GM23338 (cell line): Measurements from ENCODE around the gene CSGALNACT2. TPM values are rescaled to one million over a fixed set of nuclear protein-coding genes. Genes with fewer than 3 reads are reported as not detected.

Source experiments
- ATAC-seq: fragments of 200-7000 bp; cut with Tn5 transposase; 3 replicates; pipeline ENCODE4 v1.9.1; 2020
- DNase-seq: peaks from one replicate; pipeline ENCODE4 v3.0.0-alpha.2; 2015; ENCODE audit warnings: low spot score
- H2AFZ ChIP-seq: fragments of 200-600 bp; sonication (generic); 2 replicates; pipeline ENCODE4 v1.8.0; 2016; ENCODE audit warnings: antibody characterized with exemption, mild to moderate bottlenecking, moderate library complexity
- H3F3A ChIP-seq: fragments of 200-600 bp; sonication (generic); replicated peaks from 2 replicates; pipeline ENCODE4 v1.8.0; 2017; ENCODE audit warnings: antibody characterized with exemption, mixed run types, low read depth
- H3K27ac ChIP-seq: fragments of 200-600 bp; sonication (generic); 2 replicates; pipeline ENCODE4 v1.6.1; 2016; ENCODE audit warnings: low read depth
- H3K27me3 ChIP-seq: fragments of 200-600 bp; sonication (generic); 2 replicates; pipeline ENCODE4 v1.8.0; 2016; ENCODE audit warnings: mild to moderate bottlenecking, mixed run types, moderate library complexity; ENCODE audit not compliant: insufficient read depth
- H3K36me3 ChIP-seq: fragments of 200-600 bp; sonication (generic); 2 replicates; pipeline ENCODE4 v1.8.0; 2016; ENCODE audit warnings: mild to moderate bottlenecking; ENCODE audit not compliant: insufficient read depth
- H3K4me1 ChIP-seq: fragments of 200-600 bp; sonication (generic); 2 replicates; pipeline ENCODE4 v1.8.0; 2016; ENCODE audit warnings: mild to moderate bottlenecking, moderate library complexity; ENCODE audit not compliant: insufficient read depth
- H3K4me2 ChIP-seq: fragments of 200-600 bp; sonication (generic); 2 replicates; pipeline ENCODE4 v1.7.1; 2017; ENCODE audit warnings: mixed run types
- H3K4me3 ChIP-seq: fragments of 200-600 bp; sonication (generic); 2 replicates; pipeline ENCODE4 v1.6.1; 2016; ENCODE audit warnings: mixed run types
- H3K79me2 ChIP-seq: fragments of 200-600 bp; sonication (generic); replicated peaks from 2 replicates; pipeline ENCODE4 v1.8.0; 2017; ENCODE audit warnings: mild to moderate bottlenecking; ENCODE audit not compliant: insufficient read depth
- H3K9me2 ChIP-seq: fragments of 200-600 bp; sonication (generic); 2 replicates; pipeline ENCODE4 v1.8.0; 2017; ENCODE audit not compliant: insufficient read depth
- H4K20me1 ChIP-seq: fragments of 200-600 bp; sonication (generic); replicated peaks from 2 replicates; pipeline ENCODE4 v1.8.0; 2017; ENCODE audit warnings: mild to moderate bottlenecking; ENCODE audit not compliant: insufficient read depth
- H3K27ac Mint-ChIP-seq: 2 replicates; pipeline ENCODE4 v1.8.0; 2020; ENCODE audit warnings: inconsistent platforms, mild to moderate bottlenecking, moderate library complexity, mixed read lengths
- H3K27me3 Mint-ChIP-seq: 3 replicates; pipeline ENCODE4 v1.8.0; 2022; ENCODE audit warnings: low read depth, mild to moderate bottlenecking, moderate library complexity, mixed read lengths, inconsistent platforms; ENCODE audit not compliant: insufficient read depth, poor library complexity
- H3K36me3 Mint-ChIP-seq: 3 replicates; pipeline ENCODE4 v1.8.0; 2021; ENCODE audit warnings: low read depth, mild to moderate bottlenecking, inconsistent platforms, moderate library complexity, mixed read lengths
- H3K4me1 Mint-ChIP-seq: 3 replicates; pipeline ENCODE4 v1.8.0; 2020; ENCODE audit warnings: mild to moderate bottlenecking, inconsistent platforms, mixed read lengths
- H3K4me3 Mint-ChIP-seq: 3 replicates; pipeline ENCODE4 v1.8.0; 2021; ENCODE audit warnings: moderate library complexity, mild to moderate bottlenecking, inconsistent platforms, mixed read lengths
- H3K9me3 Mint-ChIP-seq: 3 replicates; pipeline ENCODE4 v1.8.0; 2020; ENCODE audit warnings: moderate library complexity, mild to moderate bottlenecking, inconsistent platforms, mixed read lengths
- CREB1 ChIP-seq: fragments of 250-450 bp; sonication (Bioruptor Pico); IDR thresholded peaks from 2 replicates; pipeline ENCODE4 v1.5.0; 2020; ENCODE audit warnings: low read depth, mild to moderate bottlenecking, moderate library complexity
- EZH2 ChIP-seq: fragments of 200-600 bp; sonication (generic); IDR thresholded peaks from one replicate; pipeline ENCODE4 v1.8.0; 2017; ENCODE audit warnings: antibody characterized with exemption, mild to moderate bottlenecking, low read depth; ENCODE audit not compliant: unreplicated experiment
- EZH2phosphoT487 ChIP-seq: fragments of 200-600 bp; sonication (generic); IDR thresholded peaks from one replicate; pipeline ENCODE4 v1.8.1; 2018; ENCODE audit warnings: antibody characterized with exemption; ENCODE audit not compliant: unreplicated experiment
- JUNB ChIP-seq: IDR thresholded peaks from one replicate; pipeline ENCODE4 v1.6.1; 2016; ENCODE audit warnings: antibody characterized with exemption; ENCODE audit not compliant: unreplicated experiment
- POLR2AphosphoS5 ChIP-seq: IDR thresholded peaks from 2 replicates; pipeline ENCODE4 v1.6.1; 2016; ENCODE audit warnings: antibody characterized with exemption, low read depth
- STAT1 ChIP-seq: IDR thresholded peaks from one replicate; pipeline ENCODE4 v1.6.1; 2016; ENCODE audit warnings: antibody characterized with exemption; ENCODE audit not compliant: unreplicated experiment
- ZNF331 ChIP-seq: fragments of 250-450 bp; sonication (Bioruptor Pico); IDR thresholded peaks from 2 replicates; pipeline ENCODE4 v1.5.0; 2020; ENCODE audit warnings: low read depth, mild to moderate bottlenecking, moderate library complexity
- polyA plus RNA-seq: library from polyadenylated mRNA; unstranded; fragments of >200 nt; fragmentation: Nextera tagmentation; extraction: Ambion mirVana; gene quantifications from 2 replicates; pipeline ENCODE4 v1.2.1, GENCODE V29; 2016
- total RNA-seq: library from RNA; depleted of rRNA; stranded (reverse); fragments of >200 nt; shearing (Covaris generic); gene quantifications from 2 replicates; pipeline ENCODE4 v1.2.3, GENCODE V29; 2014
- TF ChIP-seq, protein P1 (sequence below), 2 experiments: fragments of 200-600 bp in 1 of 2; sonication (generic) in 1 of 2; conservative IDR thresholded peaks; 2 replicates each; pipeline versions ENCODE4 v1.5.1 to v1.6.1; 2016 to 2017; ENCODE audit warnings: antibody characterized with exemption in 2 of 2, low read depth in 2 of 2, mild to moderate bottlenecking in 2 of 2, moderate library complexity in 1 of 2

The CSGALNACT2 gene
- total and polyA plus RNA-seq, 2 experiments from 2014 or later, result 3.0 to 4.6 TPM

DNA sequence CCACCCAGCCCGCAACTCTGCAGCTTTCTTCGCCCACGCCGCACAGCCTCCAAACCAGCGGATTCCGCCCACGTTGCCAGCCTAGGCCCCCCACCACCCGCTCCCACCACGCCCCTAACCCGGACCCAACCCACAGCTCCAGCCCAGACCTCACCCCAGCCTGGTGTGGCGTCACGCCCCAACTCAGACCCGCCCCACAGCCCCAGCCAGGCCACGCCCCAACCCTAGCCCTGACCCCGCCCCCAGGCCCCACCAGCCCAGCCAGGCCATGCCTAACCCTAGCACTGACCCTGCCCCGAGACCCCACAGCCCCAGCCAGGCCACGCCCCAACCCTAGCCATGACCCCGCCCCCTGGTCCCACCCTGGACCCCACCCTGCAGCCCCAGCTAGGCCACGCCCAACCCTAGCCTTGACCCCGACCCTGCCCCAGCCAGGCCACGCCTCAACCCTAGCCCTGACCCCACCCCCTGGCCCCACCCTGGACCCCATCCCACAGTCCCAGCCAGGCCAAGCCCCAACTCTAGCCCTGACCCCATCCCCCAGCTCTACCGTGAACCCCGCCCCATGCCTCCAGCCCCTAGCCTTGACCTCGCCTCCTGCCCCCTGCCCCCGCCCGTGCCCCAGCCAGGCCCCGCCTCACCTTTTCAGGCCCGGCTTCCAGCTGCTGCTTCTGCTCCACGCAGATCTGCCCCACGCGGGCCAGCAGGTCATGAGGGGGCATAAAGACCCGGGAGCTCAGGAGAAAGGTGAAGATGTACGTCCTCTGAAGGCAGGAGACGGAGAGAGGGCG is 64.6 kb downstream of the CSGALNACT2 start:
- no peaks in the 10 kb centered on the region; the same call in 1 of the 2 replicates for H3K36me3 ChIP-seq
- peak overlapping the region; percentile 94 for H2AFZ ChIP-seq
- ATAC-seq (peak; percentile 71), DNase-seq (peak; percentile 94)
- H4K20me1 ChIP-seq, result peaks cover 6% of the 10 kb centered on the region; the same call in 1 of the 2 replicates
- no peaks in the 10 kb centered on the region for H3K27me3 ChIP-seq
- TF ChIP-seq STAT1 (no peak), CREB1 (CRISPR knock-in tag) (peak; percentile 43; the same call in 1 of the 2 replicates), POLR2AphosphoS5 (no peak), EZH2phosphoT487 (no peak)
- H3K27ac Mint-ChIP-seq, result no peak overlapping the region
- 0 out of 2 replicates have a peak overlapping the region, but pooled peaks have one; percentile 19 for H3K27ac ChIP-seq
- H3K4me1 ChIP-seq, result no peaks in the 10 kb centered on the region; the same call in 1 of the 2 replicates
- peaks cover 10% of the 10 kb centered on the region for H3K27me3 Mint-ChIP-seq
- H3K4me1 Mint-ChIP-seq, result peaks cover 2% of the 10 kb centered on the region; the same call in 1 of the 3 replicates
- no peaks in the 10 kb centered on the region for H3F3A ChIP-seq
- peak overlapping the region; percentile 88 for H3K4me3 ChIP-seq
- H3K4me2 ChIP-seq, result peak overlapping the region; percentile 89
- peak overlapping the region; percentile 85 for H3K4me3 Mint-ChIP-seq
- H3K79me2 ChIP-seq, result no peaks in the 10 kb centered on the region
- H3K9me3 Mint-ChIP-seq, result no peaks in the 10 kb centered on the region; the same call in 2 of the 3 replicates
- H3K36me3 Mint-ChIP-seq, result peaks cover 17% of the 10 kb centered on the region
- H3K9me2 ChIP-seq, result no peaks in the 10 kb centered on the region

DNA sequence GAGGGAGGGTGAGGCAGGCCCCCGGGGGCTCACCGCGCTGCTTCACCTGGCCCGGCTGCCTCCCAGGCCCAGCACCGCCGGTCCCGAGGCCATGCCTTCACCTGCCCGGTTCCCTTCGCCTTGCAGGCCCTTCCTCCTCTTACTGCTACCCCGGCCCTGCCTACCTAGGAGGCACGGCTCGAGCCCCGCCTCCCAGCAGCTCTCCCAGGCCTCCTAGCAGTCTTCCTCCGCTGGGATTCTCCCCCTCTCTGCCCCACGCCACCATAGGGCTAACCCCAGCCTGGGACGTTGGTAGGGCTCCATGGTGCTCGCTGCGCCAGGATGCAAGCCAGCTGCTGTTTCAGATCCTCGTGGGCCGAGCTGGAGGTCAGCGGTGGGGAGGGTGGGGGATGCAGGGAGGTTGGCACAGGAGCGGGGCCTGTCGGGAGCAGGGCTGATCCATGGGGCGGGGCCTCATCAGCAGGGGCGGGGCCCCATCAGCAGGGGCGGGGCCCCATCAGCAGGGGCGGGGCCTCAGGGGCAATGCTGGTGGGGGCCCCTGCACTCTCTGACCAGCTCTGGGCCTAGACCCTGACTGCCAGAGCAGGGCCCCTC is 65.3 kb downstream of the CSGALNACT2 start:
- 0 out of 2 replicates have a peak overlapping the region, but pooled peaks have one; percentile 19 for H3K27ac ChIP-seq
- Mint-ChIP-seq H3K27me3 (peaks cover 7% of the 10 kb centered on the region), H3K36me3 (peaks cover 10% of the 10 kb centered on the region), H3K4me1 (peaks cover 2% of the 10 kb centered on the region; the same call in 1 of the 3 replicates), H3K9me3 (no peaks in the 10 kb centered on the region; the same call in 2 of the 3 replicates), H3K4me3 (peak overlapping the region; percentile 85), H3K27ac (no peak overlapping the region)
- no peaks in the 10 kb centered on the region for H3K79me2 ChIP-seq
- peaks cover 6% of the 10 kb centered on the region; the same call in 1 of the 2 replicates for H4K20me1 ChIP-seq
- no peaks in the 10 kb centered on the region for H3K27me3 ChIP-seq
- peak overlapping the region; percentile 94 for H2AFZ ChIP-seq
- peak overlapping the region; percentile 89 for H3K4me2 ChIP-seq
- no peaks in the 10 kb centered on the region for H3K9me2 ChIP-seq
- H3K4me1 ChIP-seq, result no peaks in the 10 kb centered on the region; the same call in 1 of the 2 replicates
- DNase-seq (peak; percentile 77), ATAC-seq (peak; percentile 51)
- peak overlapping the region; percentile 88 for H3K4me3 ChIP-seq
- no peak for TF ChIP-seq STAT1
- TF ChIP-seq POLR2AphosphoS5, result peak; percentile 77
- no peak for TF ChIP-seq JUNB
- no peaks in the 10 kb centered on the region; the same call in 1 of the 2 replicates for H3K36me3 ChIP-seq
- H3F3A ChIP-seq, result no peaks in the 10 kb centered on the region

DNA sequence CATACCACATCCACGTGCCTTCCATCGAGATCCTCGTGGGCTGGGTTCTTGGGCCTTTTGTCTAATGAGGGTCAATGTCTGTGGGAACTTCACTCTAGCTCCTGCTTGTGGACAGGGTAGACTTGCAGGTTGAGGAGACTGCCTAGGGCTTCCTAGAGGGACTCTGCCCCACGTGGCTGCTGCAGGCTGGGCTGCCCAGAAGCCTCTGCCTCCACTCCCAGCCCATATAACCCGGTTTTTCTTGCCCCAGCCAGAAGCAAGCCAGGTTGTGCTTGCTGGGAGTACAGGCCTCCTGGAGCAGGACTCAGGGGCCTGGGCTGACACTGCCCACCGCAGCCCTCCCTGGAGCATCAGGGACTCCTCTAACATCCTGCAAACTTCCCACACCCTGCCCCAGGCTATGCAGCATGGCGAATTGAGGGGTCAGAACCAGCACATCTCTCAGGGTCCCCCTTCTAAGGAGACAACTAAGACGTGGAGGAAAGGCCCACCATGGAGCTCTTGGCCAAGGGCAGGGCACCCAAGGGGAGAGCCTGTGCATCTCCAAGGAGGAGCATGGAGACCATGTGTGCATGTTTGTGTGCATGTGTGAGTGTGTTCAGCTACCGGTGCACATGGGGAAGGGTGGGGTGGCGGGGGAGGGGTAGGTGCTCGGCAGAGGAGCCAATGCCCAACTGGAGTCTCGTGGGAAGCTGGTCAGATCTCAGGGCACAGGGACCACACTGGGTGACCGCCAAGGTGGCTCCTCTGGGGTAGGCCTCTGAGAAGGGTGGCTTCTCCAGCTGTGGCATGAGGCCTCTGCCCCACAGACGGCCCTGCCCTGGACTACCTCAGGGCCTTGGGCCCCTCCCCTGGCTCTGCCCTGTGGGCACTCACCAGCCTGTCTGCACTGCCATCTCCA is 66.0 kb downstream of the CSGALNACT2 start:
- H3K4me1 Mint-ChIP-seq, result peaks cover 2% of the 10 kb centered on the region; the same call in 1 of the 3 replicates
- TF ChIP-seq, protein P1, sequence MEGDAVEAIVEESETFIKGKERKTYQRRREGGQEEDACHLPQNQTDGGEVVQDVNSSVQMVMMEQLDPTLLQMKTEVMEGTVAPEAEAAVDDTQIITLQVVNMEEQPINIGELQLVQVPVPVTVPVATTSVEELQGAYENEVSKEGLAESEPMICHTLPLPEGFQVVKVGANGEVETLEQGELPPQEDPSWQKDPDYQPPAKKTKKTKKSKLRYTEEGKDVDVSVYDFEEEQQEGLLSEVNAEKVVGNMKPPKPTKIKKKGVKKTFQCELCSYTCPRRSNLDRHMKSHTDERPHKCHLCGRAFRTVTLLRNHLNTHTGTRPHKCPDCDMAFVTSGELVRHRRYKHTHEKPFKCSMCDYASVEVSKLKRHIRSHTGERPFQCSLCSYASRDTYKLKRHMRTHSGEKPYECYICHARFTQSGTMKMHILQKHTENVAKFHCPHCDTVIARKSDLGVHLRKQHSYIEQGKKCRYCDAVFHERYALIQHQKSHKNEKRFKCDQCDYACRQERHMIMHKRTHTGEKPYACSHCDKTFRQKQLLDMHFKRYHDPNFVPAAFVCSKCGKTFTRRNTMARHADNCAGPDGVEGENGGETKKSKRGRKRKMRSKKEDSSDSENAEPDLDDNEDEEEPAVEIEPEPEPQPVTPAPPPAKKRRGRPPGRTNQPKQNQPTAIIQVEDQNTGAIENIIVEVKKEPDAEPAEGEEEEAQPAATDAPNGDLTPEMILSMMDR (conservative IDR thresholded peaks at IDR 0.05; ENCODE audit: low read depth in 2 of 2), result 0 out of 4 replicates have a peak, but pooled peaks of 1 of the 2 experiments have one; percentile 15
- TF ChIP-seq EZH2, result no peak
- no peak for TF ChIP-seq ZNF331 (CRISPR knock-in tag)
- TF ChIP-seq STAT1, result no peak
- H3K27me3 Mint-ChIP-seq, result peaks cover 7% of the 10 kb centered on the region
- H3K4me3 Mint-ChIP-seq, result peak overlapping the region; percentile 85; the same call in 2 of the 3 replicates
- Histone ChIP-seq H3K79me2 (no peaks in the 10 kb centered on the region), H3F3A (no peaks in the 10 kb centered on the region), H3K27ac (no peak overlapping the region), H3K4me2 (peak overlapping the region; percentile 23; the same call in 1 of the 2 replicates), H2AFZ (no peak overlapping the region), H4K20me1 (peaks cover 6% of the 10 kb centered on the region; the same call in 1 of the 2 replicates), H3K9me2 (no peaks in the 10 kb centered on the region), H3K27me3 (no peaks in the 10 kb centered on the region), H3K4me1 (no peaks in the 10 kb centered on the region; the same call in 1 of the 2 replicates), H3K4me3 (no peak overlapping the region; the same call in 1 of the 2 replicates), H3K36me3 (no peaks in the 10 kb centered on the region; the same call in 1 of the 2 replicates)
- DNase-seq (no peak), ATAC-seq (peak; percentile 1)
- peaks cover 8% of the 10 kb centered on the region for H3K36me3 Mint-ChIP-seq
- no peaks in the 10 kb centered on the region; the same call in 2 of the 3 replicates for H3K9me3 Mint-ChIP-seq
- H3K27ac Mint-ChIP-seq, result no peak overlapping the region
